OCI-LY3 (cell line): ENCODE data around the gene S1PR3.

Experiments used
- EZH2phosphoT487 ChIP-seq: fragments of 200-600 bp; shearing (Covaris generic); IDR thresholded peaks from 2 replicates; pipeline ENCODE4 v1.6.1; 2018; ENCODE audit warnings: antibody characterized with exemption, mixed run types, low read depth
- TF ChIP-seq, protein P1 (sequence below): fragments of 200-600, 300-600 bp; sonication (generic); IDR thresholded peaks from 2 replicates; pipeline ENCODE4 v1.5.1; 2014; ENCODE audit warnings: antibody characterized with exemption, low read length, low read depth

DNA sequence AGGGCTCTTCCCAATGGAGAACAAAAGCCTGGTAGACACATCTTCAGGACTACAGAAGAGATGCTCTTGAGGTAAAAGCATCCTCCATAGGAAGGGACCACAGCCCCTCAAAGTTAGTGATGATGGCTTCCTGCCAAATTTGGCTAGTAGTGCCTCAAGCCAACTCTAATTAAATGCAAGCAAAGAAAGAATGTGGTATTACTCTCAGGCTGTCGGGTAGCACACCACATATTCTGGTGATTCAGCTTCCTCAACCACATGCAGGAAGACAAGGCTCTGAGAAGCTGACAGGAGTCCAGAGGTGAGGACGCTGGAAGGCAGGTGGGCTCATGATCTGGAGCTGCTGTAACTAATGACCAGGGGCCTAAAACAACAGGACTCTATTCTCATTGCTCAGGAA is 37.2 kb upstream of the S1PR3 start:
- TF ChIP-seq, protein P1, sequence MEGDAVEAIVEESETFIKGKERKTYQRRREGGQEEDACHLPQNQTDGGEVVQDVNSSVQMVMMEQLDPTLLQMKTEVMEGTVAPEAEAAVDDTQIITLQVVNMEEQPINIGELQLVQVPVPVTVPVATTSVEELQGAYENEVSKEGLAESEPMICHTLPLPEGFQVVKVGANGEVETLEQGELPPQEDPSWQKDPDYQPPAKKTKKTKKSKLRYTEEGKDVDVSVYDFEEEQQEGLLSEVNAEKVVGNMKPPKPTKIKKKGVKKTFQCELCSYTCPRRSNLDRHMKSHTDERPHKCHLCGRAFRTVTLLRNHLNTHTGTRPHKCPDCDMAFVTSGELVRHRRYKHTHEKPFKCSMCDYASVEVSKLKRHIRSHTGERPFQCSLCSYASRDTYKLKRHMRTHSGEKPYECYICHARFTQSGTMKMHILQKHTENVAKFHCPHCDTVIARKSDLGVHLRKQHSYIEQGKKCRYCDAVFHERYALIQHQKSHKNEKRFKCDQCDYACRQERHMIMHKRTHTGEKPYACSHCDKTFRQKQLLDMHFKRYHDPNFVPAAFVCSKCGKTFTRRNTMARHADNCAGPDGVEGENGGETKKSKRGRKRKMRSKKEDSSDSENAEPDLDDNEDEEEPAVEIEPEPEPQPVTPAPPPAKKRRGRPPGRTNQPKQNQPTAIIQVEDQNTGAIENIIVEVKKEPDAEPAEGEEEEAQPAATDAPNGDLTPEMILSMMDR: no peak
- no peak for TF ChIP-seq EZH2phosphoT487
